GM13976 (cell line): ENCODE results near the gene PHF8.

ENCODE experiments used
- DNase-seq: peaks from one replicate; pipeline ENCODE4 v3.0.0; 2012; ENCODE audit warnings: low spot score
- CTCF ChIP-seq: IDR thresholded peaks from 2 replicates; pipeline ENCODE4 v1.5.1; 2012; ENCODE audit warnings: borderline replicate concordance, mild to moderate bottlenecking; ENCODE audit not compliant: insufficient read depth; ENCODE audit errors: extremely low read depth, missing control alignments, control extremely low read depth
- in situ Hi-C: fragments of 300-500 bp; cut with MboI; formaldehyde crosslinking; loops from one replicate; pipeline ENCODE4 v1.12.0; 2022; ENCODE audit warnings: low sequenced_read_pairs, mixed read lengths, inconsistent platforms; ENCODE audit not compliant: unreplicated experiment

Gene PHF8

GRCh38 chrX:53990171-53990570 lies 54.1 kb downstream of the PHF8 start:
- DNase-seq: no peak
- in situ Hi-C loops: no loop called here
- no peak for TF ChIP-seq CTCF

DNA sequence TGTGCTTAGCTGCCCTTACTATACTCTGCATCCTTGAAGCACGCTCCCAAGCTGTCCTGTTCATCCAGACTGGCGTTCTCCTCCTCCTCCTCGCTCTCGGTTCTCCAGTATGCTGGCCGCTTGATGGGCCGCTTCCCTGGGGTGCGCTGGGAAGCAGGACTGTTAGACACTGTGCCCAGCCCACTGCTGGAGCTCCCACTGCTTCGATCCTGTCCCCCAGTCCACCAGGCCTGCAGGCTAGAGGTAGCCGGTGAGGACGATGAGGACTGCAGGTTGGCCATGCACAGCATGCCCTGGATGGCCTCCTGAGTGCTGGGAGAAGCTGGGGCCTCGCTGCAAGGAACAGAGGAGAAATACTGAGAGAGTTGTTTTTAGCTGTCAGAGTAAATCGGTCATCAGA lies 59.4 kb downstream of the PHF8 start:
- in situ Hi-C loops: no loop called here
- no peak for DNase-seq
- no peak for TF ChIP-seq CTCF

DNA sequence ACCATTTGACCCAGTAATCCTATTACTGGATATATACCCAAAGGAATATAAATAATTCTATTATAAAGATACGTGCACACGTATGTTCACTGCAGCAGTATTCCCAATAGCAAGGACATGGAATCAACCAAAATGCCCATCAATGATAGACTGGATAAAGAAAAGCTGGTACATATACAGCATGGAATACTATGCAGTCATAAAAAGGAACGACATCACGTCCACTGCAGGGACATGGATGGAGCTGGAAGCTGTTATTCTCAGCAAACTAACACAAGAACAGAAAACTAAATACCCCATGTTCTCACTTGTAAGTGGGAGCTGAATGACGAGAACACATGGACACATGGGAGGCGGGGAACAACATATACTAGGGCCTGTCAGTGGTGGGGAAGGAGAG lies 69.7 kb downstream of the PHF8 start:
- in situ Hi-C loops: no loop called here
- no peak for TF ChIP-seq CTCF
- DNase-seq: no peak

GRCh38 chrX:53969540-53969939 lies 74.7 kb downstream of the PHF8 start:
- TF ChIP-seq CTCF: no peak
- in situ Hi-C loops: no loop called here
- DNase-seq: no peak

DNA sequence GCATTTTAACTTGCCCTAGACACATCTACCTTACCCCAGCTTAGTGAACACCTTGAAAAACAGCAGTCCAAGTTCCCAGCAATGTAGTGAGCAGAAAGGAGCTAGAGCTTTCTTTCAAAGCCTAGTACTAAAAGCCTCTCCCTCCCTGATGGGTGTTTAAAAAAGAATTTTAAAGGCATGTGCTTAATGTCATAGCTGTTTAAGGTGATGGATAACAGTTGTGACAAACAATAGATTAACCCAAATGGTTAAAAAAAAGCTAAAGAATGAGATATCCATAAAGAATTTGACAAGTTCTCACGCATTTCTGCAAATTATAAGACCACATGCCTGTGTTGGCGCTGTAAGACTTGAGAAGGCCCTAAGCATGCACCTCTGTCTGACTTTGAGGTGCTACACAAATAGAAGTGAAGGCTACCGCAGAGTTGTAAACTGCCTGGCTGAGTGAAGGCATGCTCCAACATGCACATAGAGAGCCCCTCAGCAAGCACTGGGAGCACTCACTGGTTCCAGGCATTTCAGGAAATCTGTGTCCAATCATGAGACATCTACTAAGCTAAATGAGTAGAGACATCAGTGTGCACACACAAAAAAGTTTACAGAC lies 94.0 kb downstream of the PHF8 start:
- in situ Hi-C loops: no loop called here
- DNase-seq: no peak
- TF ChIP-seq CTCF: no peak

DNA sequence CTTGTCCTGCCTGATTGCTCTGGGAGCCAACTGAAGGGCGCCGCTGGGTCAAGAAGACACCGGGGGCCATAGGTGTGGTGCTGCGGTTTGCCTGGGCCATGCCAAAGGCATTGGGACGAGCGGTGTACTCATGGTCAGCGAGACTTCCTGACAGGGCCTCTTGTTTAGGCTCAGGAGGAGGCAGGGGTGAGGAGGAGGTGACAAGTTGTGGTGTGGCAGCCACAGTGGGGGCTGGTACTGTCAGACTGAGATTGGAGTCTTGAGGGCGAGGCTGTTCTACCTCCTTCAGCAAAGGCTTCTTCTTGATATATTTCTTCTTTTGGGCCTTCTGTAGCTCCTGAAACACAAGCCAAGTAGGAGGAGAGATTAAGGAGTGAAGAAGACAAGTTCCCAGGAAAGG lies 104.1 kb downstream of the PHF8 start:
- no peak for DNase-seq
- in situ Hi-C loops: no loop called here
- TF ChIP-seq CTCF: no peak

GRCh38 chrX:53939127-53939526 lies 105.1 kb downstream of the PHF8 start:
- no peak for DNase-seq
- in situ Hi-C loops: no loop called here
- no peak for TF ChIP-seq CTCF
